Stimulated activated CD8-positive, alpha-beta memory T cell treated with anti-CD3 and anti-CD28 coated beads, Interleukin-2, amount 100 ng/mL, for 1 hour (primary cell): ENCODE measurements around the gene NREP.
A peak's percentile ranks its signal among the peaks of the same experiment; 100 is the strongest.

Experiments
- DNase-seq, 2 donors: peaks; one replicate each; pipeline ENCODE4 v3.0.0-alpha.2; 2020; ENCODE audit warnings: low read depth in 2 of 2

NREP gene

DNA sequence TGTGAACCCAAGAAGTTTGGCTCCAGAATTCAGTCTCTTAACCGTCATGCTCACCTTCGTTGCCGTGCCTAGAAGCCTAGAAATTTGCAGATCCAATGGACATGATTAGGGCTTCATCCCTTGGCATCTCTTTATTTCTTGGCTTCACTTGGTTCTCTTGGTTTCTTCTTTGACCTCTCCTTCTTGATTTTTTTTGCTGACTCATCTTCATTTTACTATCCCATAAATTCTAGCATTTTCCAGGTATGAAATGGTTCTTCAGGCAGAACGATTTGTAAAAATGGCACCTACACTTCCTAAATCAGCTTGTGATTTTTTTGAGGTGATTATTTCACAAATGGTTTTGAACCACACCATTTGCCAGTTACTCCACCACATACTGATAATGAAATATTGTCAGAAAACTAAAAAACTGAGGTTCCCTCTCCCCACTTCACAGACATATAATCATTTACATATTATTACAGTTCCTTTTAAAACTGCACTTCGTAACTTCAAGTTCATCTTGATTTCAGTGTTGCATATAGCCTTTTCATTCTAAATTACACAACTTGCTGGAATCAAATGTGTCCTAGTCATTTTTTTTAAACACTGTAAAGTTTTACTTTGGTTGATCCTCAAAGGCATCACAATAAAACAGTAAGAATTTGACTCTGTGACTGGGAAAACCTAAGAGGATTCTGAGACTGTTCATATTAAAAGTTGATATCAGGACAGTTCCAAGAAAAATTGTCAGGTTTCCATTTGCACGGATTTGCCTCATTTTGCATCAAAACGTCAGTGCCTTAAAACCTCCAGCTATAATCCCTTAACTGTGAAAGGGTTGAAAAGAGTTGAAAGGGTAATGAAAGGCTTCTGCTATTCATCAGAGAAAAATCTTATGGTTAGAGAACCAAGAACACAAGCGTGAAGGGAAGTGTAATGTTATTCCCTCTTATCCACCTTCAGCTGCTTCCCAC, 8.9 kb upstream of the NREP start:
- no peak for DNase-seq

DNA sequence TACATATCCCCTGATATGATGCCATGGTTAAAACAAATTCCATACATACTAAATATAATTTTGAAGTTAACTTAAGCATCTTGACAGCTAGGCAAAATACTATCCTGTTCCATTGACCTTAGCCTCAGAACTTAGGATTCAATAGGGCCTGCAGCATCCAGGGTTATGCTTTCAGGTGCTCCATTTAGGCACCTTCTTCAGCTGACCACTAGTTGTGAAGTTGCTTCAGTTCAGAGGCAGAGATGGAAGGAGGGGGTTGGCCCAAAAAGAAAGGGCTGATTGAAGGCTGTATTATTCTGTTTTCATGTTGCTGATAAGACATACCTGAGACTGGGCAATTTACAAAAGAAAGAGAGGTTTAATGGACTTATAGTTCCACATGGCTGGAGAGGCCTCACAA, 7.0 kb upstream of the NREP start:
- no peak for DNase-seq

DNA sequence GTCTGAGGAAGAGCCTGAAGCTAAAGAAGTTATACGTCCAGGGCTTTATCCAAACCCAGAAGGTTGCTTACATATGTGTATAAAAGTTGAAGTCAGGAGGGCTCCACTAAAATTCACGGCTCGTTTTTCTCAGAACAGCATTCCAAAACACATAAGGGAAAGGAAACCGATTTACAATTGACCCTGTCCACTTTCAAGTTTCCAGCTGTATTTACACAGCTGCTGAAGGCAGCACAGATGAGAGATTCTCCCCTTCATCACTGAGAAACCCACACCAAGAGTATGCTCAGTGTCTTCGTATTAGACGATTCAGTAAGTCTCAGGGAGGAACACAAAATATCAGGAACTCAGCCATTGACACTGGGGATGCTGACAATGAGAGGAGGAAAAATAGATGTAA, 5.9 kb upstream of the NREP start:
- no peak for DNase-seq

DNA sequence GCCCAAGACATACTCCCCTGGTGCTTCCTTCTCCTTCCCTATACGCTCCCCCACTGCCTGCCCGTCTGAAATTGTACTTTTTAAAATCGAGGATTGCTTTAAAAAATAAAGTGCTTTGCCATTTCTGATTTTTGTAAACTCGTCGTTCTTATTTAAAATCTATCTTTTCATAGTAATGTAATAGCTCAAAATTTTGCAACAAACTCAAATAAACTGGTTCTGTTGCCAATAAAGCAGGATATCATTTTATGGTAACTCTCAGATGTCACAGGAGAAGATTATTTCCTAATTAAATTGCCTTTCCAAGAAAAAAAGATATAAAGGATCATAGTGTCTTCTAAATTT, 1.3 kb upstream of the NREP start:
- no peak for DNase-seq

DNA sequence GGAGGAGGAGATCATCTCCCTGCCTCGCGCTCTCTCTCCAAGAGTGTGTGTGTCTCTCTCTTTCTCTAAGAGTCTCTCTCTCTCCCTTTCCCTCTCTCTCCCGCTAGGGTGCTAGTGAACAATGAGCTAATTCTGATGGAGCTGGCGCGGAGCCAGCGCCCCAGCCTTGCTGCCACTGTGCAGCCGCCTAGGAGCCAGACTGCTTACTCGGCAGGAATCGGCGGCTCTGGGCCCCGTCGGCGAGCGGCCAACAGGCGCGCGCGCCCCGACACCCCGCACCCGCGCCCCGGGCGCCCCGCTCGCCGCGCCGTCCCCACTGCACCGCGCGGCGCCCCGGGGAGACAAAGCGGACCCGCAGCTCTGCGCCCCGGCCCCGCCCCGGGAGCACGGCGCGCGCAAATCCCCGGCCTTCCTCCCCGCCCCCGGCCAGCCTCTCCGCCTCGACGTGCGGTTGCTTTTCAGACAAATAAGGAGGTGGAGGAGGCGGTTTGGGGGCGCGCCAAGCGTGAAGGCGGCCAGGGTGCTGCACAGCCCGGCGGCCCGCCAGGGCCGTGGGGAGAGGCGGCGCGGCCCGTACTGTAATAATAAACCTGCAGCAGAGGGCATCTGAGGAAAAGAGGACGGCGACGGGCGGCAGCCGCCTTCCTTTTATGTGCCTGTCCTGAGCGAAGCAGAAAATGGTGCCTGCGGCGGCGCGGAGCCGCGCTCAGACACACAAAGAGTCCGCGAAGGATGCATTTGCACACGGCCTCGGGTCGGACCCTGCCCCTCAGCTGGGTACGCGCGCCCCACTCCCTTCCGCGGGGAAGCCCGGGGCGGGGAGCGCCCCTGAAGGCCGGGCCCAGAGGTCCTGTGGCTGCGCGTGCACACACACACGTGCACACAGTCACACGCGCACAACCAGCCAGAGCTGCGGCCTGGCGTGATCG, 625 bp upstream of the NREP start:
- DNase-seq, result peak; percentile 60 to 61

DNA sequence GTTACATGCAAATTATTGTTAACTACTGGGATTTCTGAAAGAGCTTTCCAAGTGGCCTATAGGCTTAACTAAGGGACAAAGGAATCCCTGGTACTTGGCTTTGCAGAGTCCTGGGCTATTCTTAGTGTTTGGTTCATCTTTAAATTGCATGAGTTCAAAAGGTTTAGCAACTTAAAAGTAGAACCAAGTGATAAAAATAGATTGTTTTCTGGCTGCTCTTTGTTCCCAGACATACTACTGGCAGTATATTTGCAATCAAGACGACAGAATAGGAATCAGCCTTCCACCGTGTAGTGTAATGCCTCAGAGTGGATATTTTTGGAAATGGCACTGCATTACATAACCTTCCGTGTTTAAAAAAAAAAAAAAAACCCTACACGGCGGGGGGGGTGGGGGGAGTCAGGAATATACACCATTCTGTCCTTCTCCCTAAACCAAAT, 1.0 kb downstream of the NREP start:
- DNase-seq, result no peak

DNA sequence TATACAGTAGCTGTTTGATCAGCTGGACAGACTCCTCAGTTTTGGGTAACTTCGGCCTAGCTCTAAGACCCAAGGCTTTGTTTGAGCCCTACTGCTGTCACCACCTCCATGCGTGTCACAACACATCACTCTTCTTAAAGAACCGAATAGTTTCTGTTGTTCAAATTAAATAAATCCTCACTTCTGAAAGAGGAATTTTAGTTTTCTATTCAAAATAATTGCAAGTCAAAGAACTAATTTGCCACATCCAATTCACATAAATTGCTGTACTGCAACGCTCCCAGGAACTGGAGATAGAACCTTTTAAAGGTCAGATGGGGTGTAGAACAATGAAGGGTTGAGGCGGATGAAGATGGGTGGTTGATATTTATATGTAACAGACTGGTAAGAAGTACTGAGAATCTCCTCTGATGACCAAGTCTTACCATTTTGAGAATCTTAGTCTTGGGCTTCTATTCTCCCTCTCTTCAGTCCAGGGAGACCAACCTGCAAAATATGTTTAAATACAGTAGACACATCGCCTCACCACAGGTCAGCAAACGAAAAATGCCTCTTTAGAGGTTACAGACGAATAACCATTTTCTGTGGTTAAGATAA, 1.6 kb downstream of the NREP start:
- DNase-seq, result no peak

DNA sequence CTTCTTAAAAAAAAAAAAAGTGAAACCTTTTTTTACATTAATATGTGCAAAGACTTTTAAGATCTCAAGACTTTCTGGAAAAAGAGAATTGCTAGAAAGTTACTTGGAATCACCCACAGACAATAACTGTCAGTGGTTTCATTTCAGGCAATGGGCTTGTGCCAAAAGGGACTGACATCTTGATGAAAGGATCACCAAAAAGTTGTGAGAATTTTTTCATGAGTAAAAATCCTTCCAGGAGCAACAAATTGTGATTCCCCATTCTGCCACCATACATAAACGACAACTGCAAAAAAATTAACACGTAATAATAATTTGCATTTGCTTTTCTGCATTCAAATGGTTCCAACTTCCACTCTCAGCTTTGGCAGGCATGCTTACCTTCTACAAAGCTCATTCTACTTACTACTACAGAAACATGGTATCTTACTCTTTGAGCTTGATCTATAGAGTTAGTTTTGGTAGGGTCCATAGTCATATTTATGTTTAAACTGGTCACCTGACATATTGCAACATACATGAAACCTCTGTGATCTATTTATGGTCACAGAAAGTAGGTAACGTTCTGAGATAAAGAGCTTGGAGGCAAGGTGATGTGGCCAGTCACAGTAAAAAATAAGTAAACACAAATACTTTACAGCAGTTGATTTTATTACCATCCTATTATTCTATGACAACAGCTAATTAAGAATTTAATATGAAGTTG, 3.0 kb downstream of the NREP start:
- no peak for DNase-seq

DNA sequence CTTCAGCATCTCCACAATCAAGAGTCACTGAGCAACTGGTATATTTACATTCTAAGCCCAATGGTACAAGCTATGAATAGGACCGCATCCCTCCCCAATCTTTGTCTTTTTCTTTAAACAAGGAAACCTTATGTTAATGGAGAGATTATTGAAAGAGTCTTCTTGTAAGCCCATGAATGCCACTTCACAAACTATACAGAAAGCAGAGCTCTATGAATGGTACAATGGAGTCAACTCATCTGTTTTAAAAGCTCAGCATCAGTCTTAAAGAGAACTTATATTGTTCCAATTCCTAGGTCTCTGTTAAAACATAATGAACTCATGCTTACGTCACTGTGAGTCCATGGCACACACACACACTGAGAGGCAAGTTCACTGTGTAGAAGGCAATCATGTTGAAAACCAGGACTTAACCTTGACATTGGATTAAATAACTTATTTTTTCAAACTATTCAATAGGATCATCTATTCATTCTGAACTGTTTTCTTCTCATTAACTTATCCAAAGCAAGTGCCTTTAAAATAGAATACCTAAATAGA, 4.5 kb downstream of the NREP start:
- DNase-seq, result no peak

DNA sequence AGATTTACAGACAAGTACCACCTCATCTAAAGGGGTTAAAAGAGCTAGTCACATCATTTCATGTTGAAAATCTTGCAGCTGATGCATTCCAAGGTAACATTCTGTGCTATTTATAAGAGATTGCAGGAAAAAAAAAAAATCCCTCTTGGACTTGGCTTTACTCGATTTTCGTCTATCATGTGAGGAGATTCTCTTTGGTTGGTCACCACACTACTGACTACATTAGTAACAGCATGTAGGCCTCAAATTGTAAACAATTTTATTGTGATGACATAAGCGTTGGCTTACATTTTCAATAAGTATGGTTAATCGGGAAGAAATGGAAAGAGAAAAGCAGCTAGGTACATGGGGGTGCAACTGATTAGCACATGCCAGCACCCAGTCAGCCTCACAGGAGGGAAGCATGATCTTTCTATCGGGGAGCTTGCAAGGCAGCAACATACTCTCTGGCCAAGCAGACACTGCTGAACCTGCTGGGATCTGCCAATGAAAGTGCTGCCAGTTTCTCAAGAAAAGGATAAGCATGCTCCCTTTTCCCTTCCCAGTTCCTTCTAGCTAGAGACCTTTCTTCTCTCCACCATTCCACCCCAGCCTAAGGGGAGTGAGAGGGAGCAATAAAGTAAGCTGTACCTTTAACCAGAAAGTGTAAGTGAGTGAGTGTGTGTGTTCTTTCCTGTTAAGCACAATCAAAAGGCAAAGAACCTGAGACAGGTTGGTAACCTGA, 7.5 kb downstream of the NREP start:
- DNase-seq, result no peak

DNA sequence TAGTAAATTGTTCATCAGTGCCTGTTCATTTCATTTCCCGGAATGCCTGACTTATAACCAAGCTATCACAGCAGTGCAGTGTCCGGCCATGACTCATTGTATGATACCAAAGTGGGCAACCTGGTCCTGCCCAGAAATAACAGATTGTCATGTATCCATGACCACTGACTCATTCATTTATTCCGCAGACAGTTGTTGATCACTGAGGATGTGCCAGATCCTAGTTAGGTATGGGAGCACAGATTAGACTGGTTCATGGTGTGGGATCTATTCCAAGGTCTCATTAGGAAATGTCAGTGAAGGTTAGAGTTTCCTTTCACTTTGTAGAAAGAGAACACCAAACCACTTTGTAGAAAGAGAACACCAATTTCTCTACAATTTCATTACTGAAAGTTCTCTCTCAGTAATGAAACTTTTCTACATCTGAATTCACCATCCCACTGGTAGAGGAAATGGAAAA, 8.7 kb downstream of the NREP start:
- no peak for DNase-seq

DNA sequence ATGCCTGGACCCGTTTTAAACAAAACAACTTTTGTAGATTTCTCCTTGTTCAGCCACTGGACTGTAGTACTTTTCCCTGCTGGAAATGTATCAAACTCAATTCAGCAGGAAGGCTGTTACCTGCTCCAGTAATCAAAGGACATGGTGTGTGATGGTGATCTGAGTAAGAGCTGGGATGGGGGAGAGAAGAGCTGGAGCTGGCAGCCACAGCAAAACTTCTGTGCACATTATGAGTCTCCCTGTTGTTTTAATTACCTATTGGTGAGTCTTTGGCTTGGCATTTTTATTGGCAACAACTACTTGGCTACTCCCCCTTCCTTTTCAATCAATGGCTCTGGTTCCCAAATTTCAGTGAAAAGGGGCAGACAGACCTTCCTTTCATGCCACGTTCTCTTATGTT, 9.7 kb downstream of the NREP start:
- no peak for DNase-seq

DNA sequence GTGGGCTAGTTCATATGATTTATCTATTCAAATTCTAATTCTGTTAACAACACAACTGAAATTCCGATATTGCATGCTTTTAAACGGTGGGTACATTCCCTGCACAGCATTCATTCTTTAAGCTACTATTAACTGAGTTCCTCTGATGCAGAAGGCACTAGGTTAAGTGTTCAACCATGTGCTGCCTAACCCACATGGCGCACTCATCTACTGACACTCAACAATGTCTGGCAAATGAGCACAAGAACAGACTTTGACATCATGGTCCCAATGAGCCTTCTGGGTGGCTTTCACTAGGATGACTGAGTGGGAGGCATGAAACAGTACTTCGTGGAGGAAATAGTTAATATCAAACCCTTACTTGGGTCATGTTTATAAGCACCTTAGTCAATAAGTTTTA, 10.2 kb downstream of the NREP start:
- no peak for DNase-seq

DNA sequence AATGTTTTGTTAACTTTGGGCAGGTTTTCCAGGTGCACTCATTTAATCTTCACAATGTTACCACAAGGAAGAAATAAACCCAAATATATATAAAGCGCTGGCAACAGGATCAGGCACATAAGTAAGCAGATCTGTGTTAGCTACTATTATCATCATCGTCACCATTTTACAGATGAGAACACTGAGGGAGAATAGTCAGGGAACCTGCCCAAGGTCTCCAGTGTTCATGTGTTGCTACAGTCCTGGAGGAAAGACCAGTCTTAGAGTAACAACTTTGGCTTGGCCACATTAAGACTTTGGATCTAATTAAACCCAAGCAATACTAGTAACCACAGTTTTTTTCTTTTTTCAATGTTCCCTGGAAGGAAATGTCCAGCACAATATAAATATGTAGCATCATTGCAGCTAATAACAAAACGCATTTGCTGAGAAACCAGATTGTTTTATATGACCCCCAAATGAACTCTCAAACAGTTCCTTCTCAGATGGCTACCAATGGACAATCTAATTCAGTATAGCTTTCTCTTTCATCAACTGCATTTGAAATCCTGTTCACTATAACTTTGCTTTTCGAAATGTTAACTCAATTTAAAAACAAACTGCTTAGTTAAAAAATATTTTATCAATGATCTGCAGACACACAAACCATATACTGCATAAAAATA, 11.8 kb downstream of the NREP start:
- DNase-seq, result no peak

DNA sequence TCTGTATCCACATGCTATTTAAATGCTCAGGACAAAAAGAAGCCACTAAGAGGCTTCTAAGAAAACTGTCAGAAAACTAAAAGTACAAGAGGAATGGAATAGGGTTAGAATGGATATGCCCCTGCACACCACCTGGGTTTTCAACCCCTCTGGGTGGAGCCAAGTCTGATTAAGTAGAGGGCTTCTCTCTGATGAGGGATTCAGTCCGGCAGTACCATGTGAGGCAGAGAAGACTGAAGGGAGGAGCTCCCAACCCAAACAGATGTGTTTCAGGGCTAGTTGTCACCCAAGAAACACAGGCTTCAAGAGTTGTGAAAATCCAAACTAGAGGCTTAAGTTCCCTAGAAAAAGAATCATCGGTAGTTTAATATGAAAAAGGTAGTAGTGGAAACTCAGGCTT, 12.5 kb downstream of the NREP start:
- DNase-seq, result no peak

DNA sequence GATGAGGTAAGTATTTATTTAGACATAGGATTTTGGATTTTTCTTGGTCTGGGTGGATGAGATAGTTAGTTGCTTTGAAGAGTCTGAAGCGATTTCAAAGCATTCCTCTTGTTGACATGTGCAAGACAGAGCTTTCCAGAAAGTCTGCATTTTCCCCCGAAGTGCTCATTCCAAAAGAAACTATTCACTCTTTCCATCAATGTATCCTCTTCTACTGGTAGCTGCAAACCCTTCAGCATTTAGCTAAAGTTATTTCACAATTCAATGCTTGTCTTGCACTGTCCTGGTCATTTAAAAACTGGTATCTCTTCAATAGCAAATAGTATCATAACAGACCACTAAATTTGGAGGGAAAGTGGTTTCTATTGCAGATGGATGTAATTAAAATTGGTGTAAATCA, 13.0 kb downstream of the NREP start:
- no peak for DNase-seq

DNA sequence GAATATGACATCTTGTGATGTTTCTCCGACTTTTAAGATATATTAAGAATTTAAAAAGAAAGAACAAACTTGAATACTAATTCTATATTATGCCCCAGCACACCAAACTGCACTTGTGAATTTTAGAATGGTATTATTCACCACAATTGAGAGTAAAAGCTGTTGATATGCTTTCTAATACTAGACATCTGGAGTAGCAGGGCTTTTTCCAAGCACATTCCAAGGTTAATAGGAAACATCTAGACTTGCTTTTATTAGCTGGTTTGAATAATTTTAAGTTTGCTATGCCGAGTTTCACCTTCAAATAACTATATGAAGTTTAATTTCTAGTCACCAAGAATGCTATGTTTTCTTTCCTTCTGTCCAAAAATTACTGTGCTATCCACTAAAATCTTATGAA, 13.5 kb downstream of the NREP start:
- no peak for DNase-seq

DNA sequence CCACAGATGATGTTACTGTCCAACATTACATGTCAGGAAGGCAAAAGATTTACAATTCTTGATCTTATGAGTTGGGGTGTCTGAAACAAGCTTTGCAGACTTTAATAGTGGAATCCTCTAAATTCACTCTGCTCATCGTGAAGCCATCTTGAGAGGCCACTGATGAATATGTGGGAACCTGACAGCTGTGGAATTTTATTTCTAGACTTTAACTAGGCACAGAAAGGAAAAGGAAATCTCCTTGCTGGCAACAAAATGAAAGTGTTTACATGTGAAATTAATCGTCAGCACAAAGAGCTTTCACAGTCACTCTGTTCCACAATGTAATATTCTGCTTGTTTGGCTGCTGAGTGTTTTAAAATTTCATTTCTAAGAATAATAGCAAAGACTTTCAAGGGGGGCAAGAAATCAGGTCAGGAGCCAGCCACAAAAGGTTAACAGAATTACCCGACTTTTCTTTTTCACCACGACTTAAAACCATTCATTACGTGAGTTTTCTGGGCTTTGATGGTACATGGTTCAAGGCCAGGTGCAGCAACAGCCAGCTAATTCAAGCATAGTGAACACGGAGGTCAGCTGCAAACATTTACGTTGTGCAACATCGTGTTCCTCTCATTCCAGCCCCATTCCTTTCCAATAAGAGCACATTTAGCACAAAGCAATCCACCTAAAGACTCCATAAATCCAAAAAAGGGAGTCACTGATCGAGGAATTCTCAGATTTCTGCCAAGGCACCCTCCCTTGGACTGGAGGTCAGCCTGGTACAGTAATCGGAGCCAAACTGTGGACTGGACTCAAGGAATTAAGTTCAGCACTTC, 14.6 kb downstream of the NREP start:
- no peak for DNase-seq

DNA sequence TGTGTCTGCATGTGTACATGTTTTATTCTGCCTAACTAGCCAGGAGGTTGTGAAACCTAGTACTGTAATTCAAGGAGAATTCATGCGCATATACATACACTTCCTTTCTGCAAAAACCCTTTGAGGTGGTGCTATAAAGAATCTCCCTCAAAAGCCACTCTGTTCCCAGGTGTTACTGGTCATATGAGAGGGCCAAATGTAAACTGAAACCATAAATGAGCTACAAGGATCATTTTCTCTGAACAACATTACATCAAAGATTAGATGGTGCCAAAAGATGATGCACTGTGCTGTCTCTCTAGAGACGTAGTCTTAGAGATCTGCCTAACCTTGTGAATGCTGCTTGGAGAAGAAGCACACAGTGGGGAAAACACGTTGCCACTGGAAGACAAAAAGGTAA, 15.7 kb downstream of the NREP start:
- DNase-seq, result no peak
